H1 (cell line): Measurements from ENCODE around the gene ZNF512B. TPM values are rescaled to one million over a fixed set of nuclear protein-coding genes. Genes with fewer than 3 reads are reported as not detected.

Source experiments
- CBX8 ChIP-seq: fragments of 300-800, 300-1000 bp; sonication (generic); IDR thresholded peaks from 2 replicates; pipeline ENCODE4 v1.7.1; 2016; ENCODE audit warnings: low read depth, low read length, borderline replicate concordance
- KDM4A ChIP-seq: IDR thresholded peaks from one replicate; pipeline ENCODE4 v1.7.1; 2012; ENCODE audit warnings: low read depth, mild to moderate bottlenecking, moderate library complexity, low read length, inconsistent platforms; ENCODE audit not compliant: severe bottlenecking
- RAD21 ChIP-seq, 2 experiments: IDR thresholded peaks in 1 of 2; conservative IDR thresholded peaks in 1 of 2; 2 replicates each; pipeline ENCODE4 v1.6.1; 2011; ENCODE audit warnings: low read depth in 2 of 2, low read length in 2 of 2, improper control_type of control experiment in 1 of 2, inconsistent platforms in 1 of 2, mild to moderate bottlenecking in 1 of 2, moderate library complexity in 1 of 2
- RBBP5 ChIP-seq: IDR thresholded peaks from 2 replicates; pipeline ENCODE4 v1.7.1; 2012; ENCODE audit warnings: low read depth, mild to moderate bottlenecking, inconsistent platforms, low read length, moderate library complexity, borderline replicate concordance
- SAP30 ChIP-seq: fragments of 300-600 bp; sonication (generic); IDR thresholded peaks from 2 replicates; pipeline ENCODE4 v1.7.1; 2012; ENCODE audit warnings: low read length, moderate library complexity, mild to moderate bottlenecking, inconsistent platforms; ENCODE audit not compliant: insufficient read depth, insufficient replicate concordance
- SIN3A ChIP-seq, 2 experiments: IDR thresholded peaks in 1 of 2; conservative IDR thresholded peaks in 1 of 2; 2 replicates each; pipeline ENCODE4 v1.6.1; 2011 to 2012; ENCODE audit warnings: low read length in 2 of 2, improper control_type of control experiment in 1 of 2, low read depth in 1 of 2, mild to moderate bottlenecking in 1 of 2
- SIRT6 ChIP-seq: IDR thresholded peaks from one replicate; pipeline ENCODE4 v1.7.1; 2012; ENCODE audit warnings: low read length, inconsistent platforms
- polyA plus RNA-seq, 7 experiments: library from polyadenylated mRNA; depleted of rRNA in 3 of 7; stranded (reverse) in 5 of 7; unstranded in 2 of 7; fragments of >200 nt in 5 of 7; fragments of 200-250 nt in 2 of 7; gene quantifications; 1 replicate in 5 of 7; 2 replicates in 1 of 7; 4 replicates in 1 of 7; pipeline versions ENCODE4 v1.2.1 to v1.2.3, GENCODE V29; 2011 to 2013; ENCODE audit warnings: missing spikeins in 2 of 7, mixed read lengths in 2 of 7
- total RNA-seq: library from RNA; stranded (reverse); fragmentation: NEBNext Ultra II Directional; extraction: Animal tissue kit (Norgen Biotek cat#: 25700); gene quantifications from 2 replicates; pipeline ENCODE4 v1.2.1, GENCODE V29; 2021
- TF ChIP-seq, protein P1 (sequence below): fragments of 300-600 bp; sonication (generic); IDR thresholded peaks from 2 replicates; pipeline ENCODE4 v1.7.1; 2012; ENCODE audit warnings: low read length, moderate library complexity, mild to moderate bottlenecking, inconsistent platforms; ENCODE audit not compliant: insufficient replicate concordance

ZNF512B gene
- total and polyA plus RNA-seq, 2 of the 8 experiments (the other 6 are each of a cell fraction or from before 2014, with no cell fraction given) = 7.3 to 26.6 TPM

DNA sequence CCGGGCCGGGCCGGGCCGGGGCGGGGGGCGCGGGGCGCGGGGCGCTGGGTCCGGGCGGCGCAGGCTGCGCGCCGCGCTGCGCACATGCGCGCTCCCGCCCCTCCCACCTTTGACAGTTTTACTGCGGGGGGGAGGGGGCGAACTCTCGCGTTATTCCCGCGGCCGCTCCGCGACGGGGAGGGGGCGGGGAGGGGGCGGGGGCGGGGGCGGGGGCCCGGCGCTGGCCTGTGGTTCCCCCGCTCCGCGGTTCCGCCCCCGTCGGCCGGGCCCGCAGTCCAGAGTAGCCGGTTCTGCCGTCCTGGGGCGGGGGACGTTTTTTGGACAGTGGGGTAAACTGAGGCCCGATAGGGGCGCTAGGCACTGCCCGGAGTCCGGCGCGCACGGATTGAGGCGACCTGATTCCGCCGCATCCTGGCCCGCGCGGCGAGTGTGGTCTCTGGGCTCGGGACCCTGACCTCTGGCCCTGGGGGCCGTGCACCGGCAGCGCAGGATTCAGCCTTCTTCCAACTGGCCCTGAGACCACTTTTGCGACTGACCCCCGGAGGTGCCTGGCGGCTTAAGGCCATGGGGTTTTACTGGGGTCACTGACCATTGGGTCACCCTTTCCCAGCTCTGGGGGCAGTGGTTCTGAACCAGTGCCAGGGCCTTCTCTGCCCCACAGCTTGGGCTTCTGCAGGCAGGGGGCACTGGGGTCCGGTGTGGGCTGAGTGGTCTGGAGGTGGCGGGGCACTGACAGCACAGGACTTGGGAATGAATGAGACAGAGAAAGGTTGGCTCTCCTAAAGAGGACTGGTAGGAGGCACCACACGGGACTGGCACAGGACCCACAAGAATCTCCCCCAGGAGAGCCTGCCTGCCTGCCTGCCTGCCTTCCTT lies at the start of gene ZNF512B (continued):
- TF ChIP-seq, protein P1, sequence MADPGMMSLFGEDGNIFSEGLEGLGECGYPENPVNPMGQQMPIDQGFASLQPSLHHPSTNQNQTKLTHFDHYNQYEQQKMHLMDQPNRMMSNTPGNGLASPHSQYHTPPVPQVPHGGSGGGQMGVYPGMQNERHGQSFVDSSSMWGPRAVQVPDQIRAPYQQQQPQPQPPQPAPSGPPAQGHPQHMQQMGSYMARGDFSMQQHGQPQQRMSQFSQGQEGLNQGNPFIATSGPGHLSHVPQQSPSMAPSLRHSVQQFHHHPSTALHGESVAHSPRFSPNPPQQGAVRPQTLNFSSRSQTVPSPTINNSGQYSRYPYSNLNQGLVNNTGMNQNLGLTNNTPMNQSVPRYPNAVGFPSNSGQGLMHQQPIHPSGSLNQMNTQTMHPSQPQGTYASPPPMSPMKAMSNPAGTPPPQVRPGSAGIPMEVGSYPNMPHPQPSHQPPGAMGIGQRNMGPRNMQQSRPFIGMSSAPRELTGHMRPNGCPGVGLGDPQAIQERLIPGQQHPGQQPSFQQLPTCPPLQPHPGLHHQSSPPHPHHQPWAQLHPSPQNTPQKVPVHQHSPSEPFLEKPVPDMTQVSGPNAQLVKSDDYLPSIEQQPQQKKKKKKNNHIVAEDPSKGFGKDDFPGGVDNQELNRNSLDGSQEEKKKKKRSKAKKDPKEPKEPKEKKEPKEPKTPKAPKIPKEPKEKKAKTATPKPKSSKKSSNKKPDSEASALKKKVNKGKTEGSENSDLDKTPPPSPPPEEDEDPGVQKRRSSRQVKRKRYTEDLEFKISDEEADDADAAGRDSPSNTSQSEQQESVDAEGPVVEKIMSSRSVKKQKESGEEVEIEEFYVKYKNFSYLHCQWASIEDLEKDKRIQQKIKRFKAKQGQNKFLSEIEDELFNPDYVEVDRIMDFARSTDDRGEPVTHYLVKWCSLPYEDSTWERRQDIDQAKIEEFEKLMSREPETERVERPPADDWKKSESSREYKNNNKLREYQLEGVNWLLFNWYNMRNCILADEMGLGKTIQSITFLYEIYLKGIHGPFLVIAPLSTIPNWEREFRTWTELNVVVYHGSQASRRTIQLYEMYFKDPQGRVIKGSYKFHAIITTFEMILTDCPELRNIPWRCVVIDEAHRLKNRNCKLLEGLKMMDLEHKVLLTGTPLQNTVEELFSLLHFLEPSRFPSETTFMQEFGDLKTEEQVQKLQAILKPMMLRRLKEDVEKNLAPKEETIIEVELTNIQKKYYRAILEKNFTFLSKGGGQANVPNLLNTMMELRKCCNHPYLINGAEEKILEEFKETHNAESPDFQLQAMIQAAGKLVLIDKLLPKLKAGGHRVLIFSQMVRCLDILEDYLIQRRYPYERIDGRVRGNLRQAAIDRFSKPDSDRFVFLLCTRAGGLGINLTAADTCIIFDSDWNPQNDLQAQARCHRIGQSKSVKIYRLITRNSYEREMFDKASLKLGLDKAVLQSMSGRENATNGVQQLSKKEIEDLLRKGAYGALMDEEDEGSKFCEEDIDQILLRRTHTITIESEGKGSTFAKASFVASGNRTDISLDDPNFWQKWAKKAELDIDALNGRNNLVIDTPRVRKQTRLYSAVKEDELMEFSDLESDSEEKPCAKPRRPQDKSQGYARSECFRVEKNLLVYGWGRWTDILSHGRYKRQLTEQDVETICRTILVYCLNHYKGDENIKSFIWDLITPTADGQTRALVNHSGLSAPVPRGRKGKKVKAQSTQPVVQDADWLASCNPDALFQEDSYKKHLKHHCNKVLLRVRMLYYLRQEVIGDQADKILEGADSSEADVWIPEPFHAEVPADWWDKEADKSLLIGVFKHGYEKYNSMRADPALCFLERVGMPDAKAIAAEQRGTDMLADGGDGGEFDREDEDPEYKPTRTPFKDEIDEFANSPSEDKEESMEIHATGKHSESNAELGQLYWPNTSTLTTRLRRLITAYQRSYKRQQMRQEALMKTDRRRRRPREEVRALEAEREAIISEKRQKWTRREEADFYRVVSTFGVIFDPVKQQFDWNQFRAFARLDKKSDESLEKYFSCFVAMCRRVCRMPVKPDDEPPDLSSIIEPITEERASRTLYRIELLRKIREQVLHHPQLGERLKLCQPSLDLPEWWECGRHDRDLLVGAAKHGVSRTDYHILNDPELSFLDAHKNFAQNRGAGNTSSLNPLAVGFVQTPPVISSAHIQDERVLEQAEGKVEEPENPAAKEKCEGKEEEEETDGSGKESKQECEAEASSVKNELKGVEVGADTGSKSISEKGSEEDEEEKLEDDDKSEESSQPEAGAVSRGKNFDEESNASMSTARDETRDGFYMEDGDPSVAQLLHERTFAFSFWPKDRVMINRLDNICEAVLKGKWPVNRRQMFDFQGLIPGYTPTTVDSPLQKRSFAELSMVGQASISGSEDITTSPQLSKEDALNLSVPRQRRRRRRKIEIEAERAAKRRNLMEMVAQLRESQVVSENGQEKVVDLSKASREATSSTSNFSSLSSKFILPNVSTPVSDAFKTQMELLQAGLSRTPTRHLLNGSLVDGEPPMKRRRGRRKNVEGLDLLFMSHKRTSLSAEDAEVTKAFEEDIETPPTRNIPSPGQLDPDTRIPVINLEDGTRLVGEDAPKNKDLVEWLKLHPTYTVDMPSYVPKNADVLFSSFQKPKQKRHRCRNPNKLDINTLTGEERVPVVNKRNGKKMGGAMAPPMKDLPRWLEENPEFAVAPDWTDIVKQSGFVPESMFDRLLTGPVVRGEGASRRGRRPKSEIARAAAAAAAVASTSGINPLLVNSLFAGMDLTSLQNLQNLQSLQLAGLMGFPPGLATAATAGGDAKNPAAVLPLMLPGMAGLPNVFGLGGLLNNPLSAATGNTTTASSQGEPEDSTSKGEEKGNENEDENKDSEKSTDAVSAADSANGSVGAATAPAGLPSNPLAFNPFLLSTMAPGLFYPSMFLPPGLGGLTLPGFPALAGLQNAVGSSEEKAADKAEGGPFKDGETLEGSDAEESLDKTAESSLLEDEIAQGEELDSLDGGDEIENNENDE = no peak
- TF ChIP-seq KDM4A = peak; percentile 39
- TF ChIP-seq SIN3A (conservative IDR thresholded peaks at IDR 0.05 in 1 of 2, IDR thresholded peaks at IDR 0.05 in 1 of 2; ENCODE audit: low read depth in 1 of 2, low read length in 2 of 2) = peak; percentile 53 to 62; a peak in 1 of 4 replicates
- TF ChIP-seq RAD21 (IDR thresholded peaks at IDR 0.05 in 1 of 2, conservative IDR thresholded peaks at IDR 0.05 in 1 of 2; ENCODE audit: low read depth in 2 of 2, low read length in 2 of 2) = no peak
- TF ChIP-seq SAP30 = no peak
- TF ChIP-seq SIRT6 = no peak
- TF ChIP-seq RBBP5 = no peak; the same call in 1 of the 2 replicates
- TF ChIP-seq CBX8 = no peak
